ENCODE measurements around the gene TTN. TPM values are rescaled to one million over a fixed set of nuclear protein-coding genes. Genes with fewer than 3 reads are reported as not detected.

TTN gene
- total RNA-seq, 1 donor from 2014 or later = 1.3 TPM

GRCh38 chr2:178702361-178702760 lies 104.9 kb downstream of the TTN start:
- Mint-ChIP-seq H3K4me3 (no peak overlapping the region), H3K9me3 (peaks cover 2% of the 10 kb centered on the region), H3K4me1 (no peaks in the 10 kb centered on the region), H3K27ac (no peak overlapping the region), H3K27me3 (ENCODE audit: insufficient read depth, low read depth) (no peaks in the 10 kb centered on the region), H3K36me3 (no peaks in the 10 kb centered on the region)
- Histone ChIP-seq H3K79me2 (ENCODE audit: low read depth) (no peaks in the 10 kb centered on the region), H3K27me3 (no peaks in the 10 kb centered on the region), H3K4me1 (no peaks in the 10 kb centered on the region), H3K27ac (no peak overlapping the region), H3K9me3 (ENCODE audit: low read depth) (no peaks in the 10 kb centered on the region), H3K4me3 (no peak overlapping the region), H3F3A (ENCODE audit: low read depth) (no peaks in the 10 kb centered on the region), H3K9ac (no peak overlapping the region), H4K20me1 (ENCODE audit: low read depth) (no peaks in the 10 kb centered on the region), H3K4me2 (no peak overlapping the region), H2AFZ (replicated peaks) (no peak overlapping the region), H3K36me3 (no peaks in the 10 kb centered on the region)
- DNase-seq (ENCODE audit: low spot score) = no peak
- TF ChIP-seq EZH2 (IDR thresholded peaks at IDR 0.05) (no peak), CTCF (IDR thresholded peaks at IDR 0.05) (no peak), EZH2phosphoT487 (IDR thresholded peaks at IDR 0.05) (no peak)

GRCh38 chr2:178700922-178701342 lies 106.3 kb downstream of the TTN start:
- H3K36me3 ChIP-seq = no peaks in the 10 kb centered on the region
- no peaks in the 10 kb centered on the region for H3K79me2 ChIP-seq (ENCODE audit: low read depth)
- no peak overlapping the region for H3K9ac ChIP-seq
- no peaks in the 10 kb centered on the region for H3F3A ChIP-seq (ENCODE audit: low read depth)
- H3K4me3 Mint-ChIP-seq = no peak overlapping the region
- no peaks in the 10 kb centered on the region for H3K4me1 ChIP-seq
- H3K27ac Mint-ChIP-seq = no peak overlapping the region
- H3K4me2 ChIP-seq = no peak overlapping the region
- no peak overlapping the region for H3K27ac ChIP-seq
- H3K9me3 ChIP-seq (ENCODE audit: low read depth) = no peaks in the 10 kb centered on the region
- H3K27me3 ChIP-seq = no peaks in the 10 kb centered on the region
- no peaks in the 10 kb centered on the region for H4K20me1 ChIP-seq (ENCODE audit: low read depth)
- H2AFZ ChIP-seq (replicated peaks) = peak overlapping the region; percentile 60
- peak; percentile 44 for DNase-seq (ENCODE audit: low spot score)
- H3K4me3 ChIP-seq = no peak overlapping the region
- TF ChIP-seq EZH2phosphoT487 (IDR thresholded peaks at IDR 0.05) = no peak
- peak; percentile 93 for TF ChIP-seq CTCF (IDR thresholded peaks at IDR 0.05)
- no peak for TF ChIP-seq EZH2 (IDR thresholded peaks at IDR 0.05)
- H3K36me3 Mint-ChIP-seq = no peaks in the 10 kb centered on the region
- H3K4me1 Mint-ChIP-seq = no peaks in the 10 kb centered on the region
- no peaks in the 10 kb centered on the region for H3K27me3 Mint-ChIP-seq (ENCODE audit: insufficient read depth, low read depth)
- peaks cover 2% of the 10 kb centered on the region for H3K9me3 Mint-ChIP-seq

- Histone ChIP-seq H3K4me1 (no peaks in the 10 kb centered on the region), H3K4me2 (no peak overlapping the region), H3K4me3 (no peak overlapping the region), H4K20me1 (ENCODE audit: low read depth) (no peaks in the 10 kb centered on the region), H3K27me3 (no peaks in the 10 kb centered on the region), H3K27ac (no peak overlapping the region), H3K79me2 (ENCODE audit: low read depth) (no peaks in the 10 kb centered on the region), H3K36me3 (no peaks in the 10 kb centered on the region), H3F3A (ENCODE audit: low read depth) (no peaks in the 10 kb centered on the region), H2AFZ (replicated peaks) (no peak overlapping the region), H3K9ac (no peak overlapping the region), H3K9me3 (ENCODE audit: low read depth) (no peaks in the 10 kb centered on the region)
- Mint-ChIP-seq H3K4me3 (no peak overlapping the region), H3K27ac (no peak overlapping the region), H3K36me3 (no peaks in the 10 kb centered on the region), H3K27me3 (ENCODE audit: insufficient read depth, low read depth) (no peaks in the 10 kb centered on the region), H3K9me3 (peaks cover 2% of the 10 kb centered on the region), H3K4me1 (no peaks in the 10 kb centered on the region)
- TF ChIP-seq EZH2 (IDR thresholded peaks at IDR 0.05) (no peak), CTCF (IDR thresholded peaks at IDR 0.05) (no peak), EZH2phosphoT487 (IDR thresholded peaks at IDR 0.05) (no peak)
- DNase-seq (ENCODE audit: low spot score) = no peak
Measured at GRCh38 chr2:178700136-178700535, 107.1 kb downstream of the TTN start.
